ENCODE data around the gene MLPH. TPM values are rescaled to one million over a fixed set of nuclear protein-coding genes. Genes with fewer than 3 reads are reported as not detected.

The MLPH gene
- total RNA-seq, 1 donor from 2014 or later: 394 TPM

GRCh38 chr2:237529452-237530402 is 42.7 kb downstream of the MLPH start:
- Histone ChIP-seq H3K9me3 (no peaks in the 10 kb centered on the region), H3K4me3 (no peak overlapping the region), H3K36me3 (peaks cover 85% of the 10 kb centered on the region), H3K27ac (peak overlapping the region; percentile 62), H3K4me1 (no peaks in the 10 kb centered on the region), H3K27me3 (ENCODE audit: low read depth) (no peaks in the 10 kb centered on the region)
- ATAC-seq (peak; percentile 46 to 74), DNase-seq (no peak)
- no peak for TF ChIP-seq CTCF (IDR thresholded peaks at IDR 0.05)
- intact Hi-C loops (cut with DNase I): no loop called here

- H3K27ac ChIP-seq: peak overlapping the region; percentile 62
- peak; percentile 12 to 18 for ATAC-seq
Measured at GRCh38 chr2:237530472-237531433, 43.7 kb downstream of the MLPH start.

GRCh38 chr2:237532160-237532559 is 45.1 kb downstream of the MLPH start:
- DNase-seq (no peak), ATAC-seq (no peak)
- H3K4me1 ChIP-seq: no peaks in the 10 kb centered on the region
- peaks cover 68% of the 10 kb centered on the region for H3K36me3 ChIP-seq
- no peak for TF ChIP-seq CTCF (IDR thresholded peaks at IDR 0.05)
- intact Hi-C loops (cut with DNase I): no loop called here
- no peaks in the 10 kb centered on the region for H3K27me3 ChIP-seq (ENCODE audit: low read depth)
- H3K9me3 ChIP-seq: no peaks in the 10 kb centered on the region
- no peak overlapping the region for H3K4me3 ChIP-seq
- no peak overlapping the region for H3K27ac ChIP-seq

More at GRCh38 chr2:237530472-237531433, 43.7 kb downstream of the MLPH start:
- no peak for DNase-seq
- H3K36me3 ChIP-seq: peaks cover 81% of the 10 kb centered on the region
- H3K27me3 ChIP-seq (ENCODE audit: low read depth): no peaks in the 10 kb centered on the region
- no peaks in the 10 kb centered on the region for H3K9me3 ChIP-seq
- H3K4me3 ChIP-seq: no peak overlapping the region
- intact Hi-C loops (cut with DNase I): no loop called here
- no peaks in the 10 kb centered on the region for H3K4me1 ChIP-seq
- no peak for TF ChIP-seq CTCF (IDR thresholded peaks at IDR 0.05)

- no peak for TF ChIP-seq CTCF (IDR thresholded peaks at IDR 0.05)
Measured at GRCh38 chr2:237533668-237534161, 46.7 kb downstream of the MLPH start.

GRCh38 chr2:237534380-237534779 is 47.3 kb downstream of the MLPH start:
- Histone ChIP-seq H3K9me3 (no peaks in the 10 kb centered on the region), H3K4me3 (no peak overlapping the region), H3K36me3 (peaks cover 62% of the 10 kb centered on the region), H3K4me1 (peaks cover under 1% of the 10 kb centered on the region), H3K27me3 (ENCODE audit: low read depth) (no peaks in the 10 kb centered on the region), H3K27ac (no peak overlapping the region)
- DNase-seq: no peak
- intact Hi-C loops (cut with DNase I): no loop called here
- ATAC-seq: no peak
- TF ChIP-seq CTCF (IDR thresholded peaks at IDR 0.05): no peak

More at GRCh38 chr2:237533668-237534161, 46.7 kb downstream of the MLPH start:
- peaks cover 62% of the 10 kb centered on the region for H3K36me3 ChIP-seq
- H3K27me3 ChIP-seq (ENCODE audit: low read depth): no peaks in the 10 kb centered on the region
- DNase-seq: no peak
- no peak overlapping the region for H3K4me3 ChIP-seq
- ATAC-seq: no peak
- H3K4me1 ChIP-seq: no peaks in the 10 kb centered on the region
- intact Hi-C loops (cut with DNase I): no loop called here
- H3K27ac ChIP-seq: no peak overlapping the region
- no peaks in the 10 kb centered on the region for H3K9me3 ChIP-seq

Data from lower lobe of right lung (tissue), 2 donors.